ENCODE data around the gene LLGL2. TPM values are rescaled to one million over a fixed set of nuclear protein-coding genes. Genes with fewer than 3 reads are reported as not detected.

LLGL2 gene
- polyA plus RNA-seq, 3 donors from 2014 or later: 81.2 to 137 (median 84.4) TPM

DNA sequence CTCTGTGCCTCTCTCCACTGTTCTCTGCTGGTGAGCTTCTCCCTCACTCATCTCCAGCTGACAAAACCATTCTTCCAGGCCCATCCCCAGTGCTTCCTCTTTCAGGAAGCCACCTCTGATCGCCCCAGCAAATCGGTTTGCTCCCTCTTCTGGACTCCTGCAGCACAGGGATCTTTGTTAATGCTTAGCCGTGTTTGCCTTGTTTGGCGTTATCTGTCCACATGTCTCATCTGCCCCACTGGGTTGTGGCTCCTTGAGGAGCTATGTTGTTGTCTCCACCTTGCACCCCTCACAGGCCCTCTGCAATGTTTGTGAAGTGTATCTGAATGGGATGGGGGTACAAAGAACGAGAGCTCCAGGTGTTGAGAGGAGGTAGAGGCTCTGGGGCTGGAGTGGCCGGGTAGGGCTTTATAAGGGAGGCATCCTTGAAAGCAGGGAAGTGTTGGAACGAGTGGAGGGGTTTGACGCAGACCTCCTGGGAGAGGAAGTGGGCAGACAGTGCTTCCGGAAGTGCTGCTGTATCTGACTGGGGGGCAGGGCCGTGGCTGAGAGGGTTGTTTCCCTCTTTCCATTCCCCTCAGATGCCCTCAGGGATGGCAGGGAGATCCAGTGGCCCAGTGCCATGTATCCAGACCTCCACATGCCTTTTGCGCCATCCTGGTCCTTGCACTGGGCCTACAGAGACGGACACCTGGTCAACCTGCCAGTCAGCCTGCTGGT lies 38.0 kb upstream of the LLGL2 start:
- Mint-ChIP-seq H3K4me1 (peaks cover 21 to 37% of the 10 kb centered on the region in 2 donors), H3K27me3 (ENCODE audit: low read depth in 3 of 3) (peaks cover 0 to 6% (median 4%) of the 10 kb centered on the region in 3 donors), H3K27ac (peak overlapping the region; percentile 93 to 99 (median 96)), H3K9me3 (no peaks in the 10 kb centered on the region), H3K36me3 (peaks cover 0 to 11% (median 11%) of the 10 kb centered on the region in 3 donors), H3K4me3 (peak overlapping the region; percentile 66 to 88 (median 83))
- DNase-seq: peak; percentile 61 to 66 (median 63)

DNA sequence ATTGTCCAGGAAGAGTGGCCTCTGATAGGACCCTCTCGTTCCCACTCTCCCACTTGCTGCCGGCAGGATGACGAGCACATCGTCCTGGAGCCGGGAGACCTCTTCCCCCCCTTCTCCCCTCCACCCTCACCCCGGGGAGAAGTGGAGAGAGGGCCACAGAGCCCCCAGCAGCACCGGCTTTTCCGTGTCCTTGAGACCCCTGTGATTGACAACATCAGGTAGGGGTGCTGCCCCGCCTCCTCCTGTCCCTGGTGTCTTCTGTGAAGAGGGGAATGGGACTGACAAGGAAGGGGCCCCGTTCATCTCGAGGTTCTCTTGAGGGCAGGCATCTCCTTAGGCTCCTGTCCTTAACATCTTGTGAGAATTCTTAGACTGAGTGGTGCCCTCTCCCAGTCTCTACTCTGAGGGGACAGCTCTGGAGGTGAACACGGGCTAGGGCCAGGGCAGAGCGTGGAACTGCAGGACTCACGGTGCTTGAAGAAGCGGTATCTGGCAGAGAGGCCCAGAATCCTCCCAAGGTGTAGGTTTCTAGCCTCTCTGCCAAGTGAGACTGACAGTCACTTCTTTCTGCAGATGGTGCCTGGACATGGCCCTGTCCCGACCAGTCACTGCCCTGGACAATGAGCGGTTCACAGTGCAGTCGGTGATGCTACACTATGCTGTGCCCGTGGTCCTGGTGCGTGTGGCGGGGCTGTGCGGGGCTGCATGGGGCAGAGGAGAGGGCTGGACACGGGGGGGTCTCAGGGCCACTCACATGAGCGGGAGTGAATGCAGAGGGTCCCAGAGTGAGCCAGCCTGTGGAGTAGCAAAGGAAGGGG lies 36.6 kb upstream of the LLGL2 start:
- Mint-ChIP-seq H3K27me3 (ENCODE audit: low read depth in 3 of 3) (peaks cover 0 to 4% (median 4%) of the 10 kb centered on the region in 3 donors), H3K4me1 (peaks cover 21 to 34% of the 10 kb centered on the region in 2 donors), H3K9me3 (no peaks in the 10 kb centered on the region), H3K36me3 (peaks cover 0 to 15% (median 11%) of the 10 kb centered on the region in 3 donors), H3K4me3 (peak overlapping the region in 2 of 5 donors; percentile 35 to 39), H3K27ac (peak overlapping the region; percentile 68 to 99 (median 95))
- DNase-seq: no peak

DNA sequence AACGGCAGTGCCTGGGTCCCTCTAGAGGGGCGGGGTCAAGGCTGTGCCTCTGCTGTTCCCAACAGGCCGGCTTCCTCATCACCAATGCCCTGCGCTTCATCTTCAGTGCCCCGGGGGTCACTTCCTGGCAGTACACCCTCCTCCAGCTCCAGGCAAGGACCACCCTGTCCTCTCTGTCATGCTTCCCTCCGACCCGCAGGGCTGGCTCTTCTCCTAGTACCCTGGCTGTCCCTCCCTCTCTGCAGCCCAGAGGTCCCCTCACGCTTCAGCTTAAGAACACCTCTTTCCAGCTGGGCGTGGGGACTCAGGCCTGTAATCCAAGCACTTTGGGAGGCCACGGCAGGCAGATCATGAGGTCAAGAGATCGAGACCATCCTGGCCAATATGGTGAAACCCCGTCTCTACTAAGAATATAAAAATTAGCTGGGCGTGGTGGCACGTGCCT lies 36.0 kb upstream of the LLGL2 start:
- no peaks in the 10 kb centered on the region for H3K9me3 Mint-ChIP-seq
- H3K27ac Mint-ChIP-seq: peak overlapping the region in 3 of 6 donors; percentile 51 to 83 (median 64)
- H3K4me3 Mint-ChIP-seq: no peak overlapping the region
- peaks cover 0 to 4% (median 4%) of the 10 kb centered on the region in 3 donors for H3K27me3 Mint-ChIP-seq (ENCODE audit: low read depth in 3 of 3)
- H3K36me3 Mint-ChIP-seq: peaks cover 0 to 18% (median 11%) of the 10 kb centered on the region in 3 donors
- no peak for DNase-seq
- H3K4me1 Mint-ChIP-seq: peaks cover 21 to 34% of the 10 kb centered on the region in 2 donors

DNA sequence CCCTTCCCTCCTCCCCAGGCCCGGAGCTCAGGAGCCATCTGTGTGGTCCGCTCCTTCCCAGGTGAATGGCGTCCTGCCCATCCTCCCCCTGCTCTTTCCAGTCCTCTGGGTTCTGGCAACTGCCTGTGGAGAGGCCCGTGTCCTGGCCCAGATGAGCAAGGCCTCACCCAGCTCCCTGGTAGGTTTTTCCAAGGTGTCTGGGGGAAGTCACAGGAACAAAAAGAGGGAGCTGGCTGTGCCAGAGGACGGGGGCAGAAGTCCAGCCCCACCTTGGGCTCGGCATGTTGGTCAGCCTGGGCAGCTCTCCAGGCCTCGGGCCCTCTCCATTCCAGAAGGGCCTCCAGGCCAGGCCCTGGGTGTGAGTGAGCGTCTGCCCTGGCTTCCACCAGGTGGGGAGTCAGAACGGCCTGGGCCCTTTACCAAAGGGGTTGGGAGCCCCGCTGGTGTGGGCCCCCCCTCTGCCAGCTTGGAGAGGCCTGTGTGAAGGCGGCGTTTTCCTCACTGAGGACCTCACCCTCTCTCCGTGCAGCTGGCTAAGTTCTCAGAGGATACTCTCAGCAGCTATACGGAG lies 35.2 kb upstream of the LLGL2 start:
- Mint-ChIP-seq H3K27me3 (ENCODE audit: low read depth in 3 of 3) (peaks cover 0 to 4% (median 4%) of the 10 kb centered on the region in 3 donors), H3K4me1 (peaks cover 21 to 31% of the 10 kb centered on the region in 2 donors), H3K9me3 (no peaks in the 10 kb centered on the region), H3K4me3 (no peak overlapping the region), H3K27ac (peak overlapping the region in 2 of 6 donors; percentile 13 to 70), H3K36me3 (peaks cover 0 to 21% (median 8%) of the 10 kb centered on the region in 3 donors)
- DNase-seq: no peak

DNA sequence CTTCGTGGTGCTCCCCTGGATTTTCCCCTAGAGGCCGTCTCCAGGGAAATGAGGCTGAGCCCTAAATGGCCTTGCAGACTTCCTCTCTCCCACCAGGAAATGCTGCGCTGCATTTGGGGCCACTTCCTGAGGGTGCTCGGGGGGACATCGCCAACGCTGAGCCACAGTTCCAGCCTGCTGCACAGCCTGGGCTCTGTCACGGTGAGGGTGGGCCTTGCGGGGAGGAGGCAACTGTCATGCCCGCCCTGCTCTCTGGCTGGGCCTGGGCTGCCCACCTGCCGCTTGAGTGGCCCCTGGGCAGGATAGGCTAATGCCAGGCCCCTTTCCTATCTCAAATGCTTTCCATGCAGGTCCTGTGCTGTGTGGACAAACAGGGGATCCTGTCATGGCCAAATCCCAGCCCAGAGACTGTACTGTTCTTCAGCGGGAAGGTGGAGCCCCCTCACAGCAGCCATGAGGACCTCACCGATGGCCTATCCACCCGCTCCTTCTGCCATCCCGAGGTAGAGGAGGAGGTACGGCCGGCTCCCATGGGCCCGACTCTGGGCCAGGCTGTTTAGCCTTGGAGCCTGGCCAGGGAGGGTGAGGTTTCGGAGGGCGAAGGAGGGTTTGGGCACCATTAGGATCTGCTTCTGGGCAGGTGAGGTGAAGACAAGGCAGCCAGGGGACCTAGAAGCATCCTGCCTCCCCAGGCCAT lies 34.4 kb upstream of the LLGL2 start:
- Mint-ChIP-seq H3K27ac (peak overlapping the region in 1 of 6 donors; percentile 40), H3K4me3 (no peak overlapping the region), H3K4me1 (peaks cover 21 to 31% of the 10 kb centered on the region in 2 donors), H3K27me3 (ENCODE audit: low read depth in 3 of 3) (peaks cover 0 to 4% (median 4%) of the 10 kb centered on the region in 3 donors), H3K9me3 (no peaks in the 10 kb centered on the region), H3K36me3 (peaks cover 0 to 21% (median 8%) of the 10 kb centered on the region in 3 donors)
- DNase-seq: no peak

DNA sequence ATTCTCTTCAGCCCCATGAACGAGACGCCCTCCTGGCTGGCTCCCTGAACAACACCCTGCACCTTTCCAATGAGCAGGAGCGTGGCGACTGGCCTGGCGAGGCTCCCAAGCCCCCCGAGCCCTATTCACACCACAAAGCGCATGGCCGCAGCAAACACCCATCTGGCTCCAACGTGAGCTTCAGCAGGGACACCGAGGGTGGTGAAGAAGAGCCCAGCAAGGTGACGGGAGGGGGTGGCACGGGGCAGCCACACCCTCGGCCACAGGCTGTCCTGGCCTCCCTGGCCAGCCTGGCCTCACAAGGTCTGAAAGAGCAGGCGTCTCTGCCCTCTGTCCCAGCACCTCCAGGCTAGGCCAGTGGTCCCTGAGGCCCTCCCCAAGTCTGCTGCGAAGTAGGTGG lies 33.8 kb upstream of the LLGL2 start:
- H3K4me1 Mint-ChIP-seq: peaks cover 15 to 26% of the 10 kb centered on the region in 2 donors
- no peak for DNase-seq
- H3K36me3 Mint-ChIP-seq: peaks cover 0 to 19% (median 8%) of the 10 kb centered on the region in 3 donors
- H3K9me3 Mint-ChIP-seq: no peaks in the 10 kb centered on the region
- H3K27ac Mint-ChIP-seq: no peak overlapping the region
- no peak overlapping the region for H3K4me3 Mint-ChIP-seq
- H3K27me3 Mint-ChIP-seq (ENCODE audit: low read depth in 3 of 3): peaks cover 0 to 4% (median 4%) of the 10 kb centered on the region in 3 donors

DNA sequence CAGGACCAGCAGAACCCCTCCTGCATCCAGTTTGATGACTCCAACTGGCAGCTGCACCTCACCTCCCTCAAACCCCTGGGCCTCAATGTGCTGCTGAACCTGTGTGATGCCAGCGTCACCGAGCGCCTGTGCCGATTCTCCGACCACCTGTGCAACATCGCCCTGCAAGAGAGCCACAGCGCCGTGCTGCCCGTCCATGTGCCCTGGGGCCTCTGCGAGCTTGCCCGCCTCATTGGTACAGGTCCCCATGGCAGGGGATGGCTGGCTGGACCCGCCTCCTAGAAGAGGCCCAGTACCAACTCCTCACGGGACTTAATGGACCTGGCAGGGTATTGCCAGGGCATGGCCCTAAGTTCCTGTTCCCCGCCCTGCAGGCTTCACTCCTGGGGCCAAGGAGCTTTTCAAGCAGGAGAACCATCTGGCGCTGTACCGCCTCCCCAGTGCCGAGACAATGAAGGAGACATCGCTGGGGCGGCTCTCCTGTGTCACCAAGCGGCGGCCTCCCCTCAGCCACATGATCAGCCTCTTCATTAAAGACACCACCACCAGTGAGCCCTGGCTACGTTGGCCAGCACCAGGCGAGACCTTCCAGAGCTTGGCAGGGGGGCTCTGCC lies 32.8 kb upstream of the LLGL2 start:
- Mint-ChIP-seq H3K4me3 (no peak overlapping the region), H3K9me3 (no peaks in the 10 kb centered on the region), H3K36me3 (peaks cover 0 to 17% (median 1%) of the 10 kb centered on the region in 3 donors), H3K27ac (no peak overlapping the region), H3K27me3 (ENCODE audit: low read depth in 3 of 3) (peaks cover 0 to 2% (median 1%) of the 10 kb centered on the region in 3 donors), H3K4me1 (peaks cover 5 to 16% of the 10 kb centered on the region in 2 donors)
- DNase-seq: no peak

DNA sequence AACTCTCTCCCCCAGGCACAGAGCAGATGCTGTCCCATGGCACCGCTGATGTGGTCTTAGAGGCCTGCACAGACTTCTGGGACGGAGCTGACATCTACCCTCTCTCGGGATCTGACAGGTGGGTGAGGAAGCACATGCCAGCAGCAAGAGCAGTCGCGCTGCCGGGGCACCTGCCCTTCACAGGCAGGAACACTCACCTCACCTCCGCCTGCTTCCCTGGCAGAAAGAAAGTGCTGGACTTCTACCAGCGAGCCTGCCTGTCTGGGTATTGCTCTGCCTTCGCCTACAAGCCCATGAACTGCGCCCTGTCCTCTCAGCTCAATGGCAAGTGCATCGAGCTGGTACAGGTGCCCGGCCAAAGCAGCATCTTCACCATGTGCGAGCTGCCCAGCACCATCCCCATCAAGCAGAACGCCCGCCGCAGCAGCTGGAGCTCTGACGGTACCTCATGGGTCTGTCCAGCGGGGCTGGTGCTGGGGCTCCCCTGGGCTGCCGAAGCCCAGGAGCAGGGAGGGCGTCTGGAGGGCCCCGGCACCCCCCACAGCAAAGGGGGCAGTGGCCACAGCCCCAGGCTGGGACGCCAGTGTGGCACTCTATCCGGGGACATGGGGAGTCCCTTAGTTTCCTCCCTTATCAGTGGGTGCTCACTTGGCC lies 31.9 kb upstream of the LLGL2 start:
- Mint-ChIP-seq H3K27ac (no peak overlapping the region), H3K9me3 (no peaks in the 10 kb centered on the region), H3K4me1 (peaks cover 0 to 7% of the 10 kb centered on the region in 2 donors), H3K4me3 (no peak overlapping the region), H3K36me3 (peaks cover 0 to 17% (median 0%) of the 10 kb centered on the region in 3 donors), H3K27me3 (ENCODE audit: low read depth in 3 of 3) (no peaks in the 10 kb centered on the region)
- DNase-seq: no peak

DNA sequence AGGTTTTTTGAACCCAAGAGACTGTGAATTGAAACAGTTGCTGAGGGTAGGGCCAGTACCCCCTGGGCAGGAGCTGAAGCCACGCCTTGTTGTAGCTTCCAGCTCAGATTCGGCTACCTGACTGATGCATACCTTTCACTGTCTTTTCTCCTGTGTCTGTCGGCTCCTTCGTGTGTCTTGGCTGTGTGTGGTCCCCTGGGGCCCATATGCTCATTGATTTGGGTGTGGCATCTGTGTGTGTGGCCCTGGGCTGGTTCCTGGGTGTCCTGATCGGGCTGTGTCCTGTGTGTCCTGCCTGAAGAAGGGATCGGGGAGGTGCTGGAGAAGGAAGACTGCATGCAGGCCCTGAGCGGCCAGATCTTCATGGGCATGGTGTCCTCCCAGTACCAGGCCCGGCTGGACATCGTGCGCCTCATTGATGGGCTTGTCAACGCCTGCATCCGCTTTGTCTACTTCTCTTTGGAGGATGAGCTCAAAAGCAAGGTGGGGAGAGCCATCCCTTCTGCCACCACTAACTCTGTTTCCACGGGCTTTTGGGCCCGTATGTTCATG lies 31.1 kb upstream of the LLGL2 start:
- Mint-ChIP-seq H3K27ac (no peak overlapping the region), H3K27me3 (ENCODE audit: low read depth in 3 of 3) (peaks cover 0 to 3% (median 0%) of the 10 kb centered on the region in 3 donors), H3K4me1 (peaks cover 0 to 1% of the 10 kb centered on the region in 2 donors)

DNA sequence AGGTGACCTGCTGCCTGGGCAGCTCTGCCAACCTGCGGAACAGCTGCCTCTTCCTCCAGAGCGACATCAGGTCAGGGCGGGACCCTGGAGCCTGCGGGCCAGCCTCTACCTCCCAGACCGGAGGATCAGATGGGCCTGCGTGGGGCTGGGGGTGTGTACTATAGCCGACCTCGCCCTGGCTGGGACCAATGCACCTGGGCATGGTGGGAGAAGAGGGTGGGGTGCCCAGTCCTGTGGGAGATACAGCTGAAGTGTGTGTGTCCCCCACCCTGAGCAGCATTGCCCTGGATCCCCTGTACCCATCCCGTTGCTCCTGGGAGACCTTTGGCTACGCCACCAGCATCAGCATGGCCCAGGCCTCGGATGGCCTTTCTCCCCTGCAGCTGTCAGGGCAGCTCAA lies 29.5 kb upstream of the LLGL2 start:
- no peak for DNase-seq
- no peaks in the 10 kb centered on the region for H3K4me1 Mint-ChIP-seq
- no peak overlapping the region for H3K27ac Mint-ChIP-seq
- peaks cover 0 to 17% (median 0%) of the 10 kb centered on the region in 3 donors for H3K36me3 Mint-ChIP-seq
- no peaks in the 10 kb centered on the region for H3K9me3 Mint-ChIP-seq
- peaks cover 0 to 3% (median 0%) of the 10 kb centered on the region in 3 donors for H3K27me3 Mint-ChIP-seq (ENCODE audit: low read depth in 3 of 3)
- H3K4me3 Mint-ChIP-seq: no peak overlapping the region

More for the DNA sequence above, 31.1 kb upstream of the LLGL2 start:
- H3K9me3 Mint-ChIP-seq: no peaks in the 10 kb centered on the region
- no peak for DNase-seq
- peaks cover 0 to 17% (median 0%) of the 10 kb centered on the region in 3 donors for H3K36me3 Mint-ChIP-seq
- no peak overlapping the region for H3K4me3 Mint-ChIP-seq

DNA sequence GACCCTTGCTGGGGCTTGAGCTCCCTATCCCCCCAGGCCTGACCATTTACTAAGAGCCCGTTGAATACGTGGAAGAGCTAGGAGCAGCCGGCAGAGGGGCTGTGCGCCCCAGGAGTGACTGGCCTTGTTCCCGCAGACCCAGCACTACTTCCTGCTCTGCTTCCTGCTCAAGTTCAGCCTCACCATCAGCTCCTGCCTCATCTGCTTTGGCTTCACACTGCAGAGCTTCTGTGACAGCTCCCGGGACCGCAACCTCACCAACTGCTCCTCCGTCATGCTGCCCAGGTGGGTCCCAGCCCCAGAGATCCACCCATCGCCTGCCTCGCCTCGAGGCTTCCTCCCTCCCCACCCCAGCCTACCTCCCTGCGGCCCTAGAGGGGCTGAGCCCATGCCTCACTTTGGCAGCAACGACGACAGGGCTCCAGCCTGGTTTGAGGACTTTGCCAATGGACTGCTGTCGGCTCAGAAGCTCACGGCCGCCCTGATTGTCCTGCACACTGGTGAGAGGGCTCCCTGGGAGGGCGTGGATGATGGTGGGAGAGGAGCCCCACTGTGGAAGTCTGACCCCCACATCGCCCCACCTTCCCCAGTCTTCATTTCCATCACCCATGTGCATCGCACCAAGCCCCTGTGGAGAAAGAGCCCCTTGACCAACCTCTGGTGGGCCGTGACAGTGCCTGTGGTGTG lies 27.3 kb upstream of the LLGL2 start:
- no peaks in the 10 kb centered on the region for H3K9me3 Mint-ChIP-seq
- H3K4me1 Mint-ChIP-seq: peaks cover 0 to under 1% of the 10 kb centered on the region in 2 donors
- no peak overlapping the region for H3K4me3 Mint-ChIP-seq
- H3K27me3 Mint-ChIP-seq (ENCODE audit: low read depth in 3 of 3): peaks cover 0 to 3% (median 0%) of the 10 kb centered on the region in 3 donors
- peak overlapping the region in 4 of 6 donors; percentile 7 to 61 (median 34) for H3K27ac Mint-ChIP-seq
- peak in 1 of 3 donors; percentile 17 for DNase-seq
- H3K36me3 Mint-ChIP-seq: peaks cover 0 to 9% (median 0%) of the 10 kb centered on the region in 3 donors
